HepG2 (cell line): ENCODE results near the gene THADA. TPM values are rescaled to one million over a fixed set of nuclear protein-coding genes. Genes with fewer than 3 reads are reported as not detected.

Experiments
- ARNT ChIP-seq: fragments of 450-650 bp; IDR thresholded peaks from 2 replicates; pipeline ENCODE4 v1.6.1; 2017
- DBP ChIP-seq: sonication (generic); formaldehyde crosslinking; IDR thresholded peaks from 2 replicates; pipeline ENCODE4 v1.4.0; 2020; ENCODE audit warnings: missing genetic modification reagents; ENCODE audit errors: not compliant biosample characterization
- EP300 ChIP-seq, 3 experiments: sonication (generic) in 1 of 3; formaldehyde crosslinking in 1 of 3; IDR thresholded peaks; 2 replicates each; pipeline versions ENCODE4 v1.5.1 to v1.6.1; 2011 to 2020; ENCODE audit warnings: low read depth in 2 of 3, low read length in 2 of 3, borderline replicate concordance in 1 of 3, improper control_type of control experiment in 1 of 3, mild to moderate bottlenecking in 1 of 3, missing genetic modification reagents in 1 of 3, moderate library complexity in 1 of 3
- GPBP1L1 ChIP-seq: sonication (generic); formaldehyde crosslinking; IDR thresholded peaks from 2 replicates; pipeline ENCODE4 v1.5.0; 2020; ENCODE audit warnings: mild to moderate bottlenecking, missing genetic modification reagents
- MAFG ChIP-seq: sonication (generic); formaldehyde crosslinking; IDR thresholded peaks from 2 replicates; pipeline ENCODE4 v1.5.1; 2020; ENCODE audit warnings: mild to moderate bottlenecking, missing genetic modification reagents
- MTA1 ChIP-seq: sonication (generic); formaldehyde crosslinking; IDR thresholded peaks from 2 replicates; pipeline ENCODE4 v1.4.0; 2020; ENCODE audit warnings: missing genetic modification reagents, mild to moderate bottlenecking, borderline replicate concordance
- MXD3 ChIP-seq: IDR thresholded peaks from 2 replicates; pipeline ENCODE4 v1.6.1; 2016; ENCODE audit warnings: mild to moderate bottlenecking, missing biosample characterization, missing genetic modification reagents
- TBX3 ChIP-seq: fragments of 450-650 bp; IDR thresholded peaks from 2 replicates; pipeline ENCODE4 v1.6.1; 2017; ENCODE audit warnings: antibody characterized with exemption, mild to moderate bottlenecking, inconsistent platforms, borderline replicate concordance
- ZBTB42 ChIP-seq: sonication (generic); formaldehyde crosslinking; IDR thresholded peaks from 2 replicates; pipeline ENCODE4 v1.5.0; 2020; ENCODE audit warnings: mild to moderate bottlenecking, missing genetic modification reagents
- ZNF460 ChIP-seq: sonication (generic); formaldehyde crosslinking; IDR thresholded peaks from 2 replicates; pipeline ENCODE4 v1.5.1; 2020; ENCODE audit warnings: missing genetic modification reagents, mild to moderate bottlenecking, borderline replicate concordance
- polyA plus RNA-seq, 8 experiments: library from polyadenylated mRNA; depleted of rRNA in 3 of 8; stranded (reverse) in 7 of 8; unstranded in 1 of 8; fragments of >200 nt; fragmentation: Illumina TruSeq in 4 of 8; extraction: Trizol in 4 of 8; gene quantifications; 2 replicates each; pipeline versions ENCODE4 v1.2.1 to v1.2.3, GENCODE V29; 2011 to 2016; ENCODE audit warnings: low read depth in 4 of 8, missing spikeins in 1 of 8, mixed read lengths in 1 of 8; ENCODE audit not compliant: insufficient read depth in 1 of 8
- total RNA-seq, 5 experiments: library from RNA; depleted of rRNA; stranded (reverse); fragments of >200 nt; fragmentation: Illumina TruSeq; extraction: Trizol; gene quantifications; 2 replicates each; pipeline ENCODE4 v1.2.3, GENCODE V29; 2016; ENCODE audit warnings: low read depth in 1 of 5
- TF ChIP-seq, protein P1 (sequence below): sonication (generic); formaldehyde crosslinking; IDR thresholded peaks from 2 replicates; pipeline ENCODE4 v1.4.0; 2020; ENCODE audit warnings: low read depth, mild to moderate bottlenecking, missing genetic modification reagents
- TF ChIP-seq, protein P2 (sequence below): sonication (generic); formaldehyde crosslinking; IDR thresholded peaks from 2 replicates; pipeline ENCODE4 v1.5.1; 2020; ENCODE audit warnings: mild to moderate bottlenecking, missing genetic modification reagents
- TF ChIP-seq, protein P3 (sequence below): sonication (generic); formaldehyde crosslinking; IDR thresholded peaks from 2 replicates; pipeline ENCODE4 v1.8.0; 2023; ENCODE audit warnings: mild to moderate bottlenecking, missing genetic modification reagents
- TF ChIP-seq, protein P4 (sequence below): sonication (generic); formaldehyde crosslinking; IDR thresholded peaks from 2 replicates; pipeline ENCODE4 v1.5.0; 2020; ENCODE audit warnings: missing genetic modification reagents, mild to moderate bottlenecking, borderline replicate concordance
- TF ChIP-seq, protein P5 (sequence below): sonication (generic); formaldehyde crosslinking; IDR thresholded peaks from 2 replicates; pipeline ENCODE4 v1.9.0; 2021; ENCODE audit warnings: missing genetic modification reagents, mild to moderate bottlenecking, borderline replicate concordance

The THADA gene
- total and polyA plus RNA-seq, 2 of the 13 experiments (the other 11 are each of a cell fraction or from before 2014, with no cell fraction given): 12.7 to 21.7 TPM

- TF ChIP-seq, protein P1, sequence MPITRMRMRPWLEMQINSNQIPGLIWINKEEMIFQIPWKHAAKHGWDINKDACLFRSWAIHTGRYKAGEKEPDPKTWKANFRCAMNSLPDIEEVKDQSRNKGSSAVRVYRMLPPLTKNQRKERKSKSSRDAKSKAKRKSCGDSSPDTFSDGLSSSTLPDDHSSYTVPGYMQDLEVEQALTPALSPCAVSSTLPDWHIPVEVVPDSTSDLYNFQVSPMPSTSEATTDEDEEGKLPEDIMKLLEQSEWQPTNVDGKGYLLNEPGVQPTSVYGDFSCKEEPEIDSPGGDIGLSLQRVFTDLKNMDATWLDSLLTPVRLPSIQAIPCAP: no peak
- TF ChIP-seq MTA1 (CRISPR knock-in tag): peak; percentile 63; the same call in 1 of the 2 replicates
- TF ChIP-seq ARNT: no peak
- TF ChIP-seq, protein P2, sequence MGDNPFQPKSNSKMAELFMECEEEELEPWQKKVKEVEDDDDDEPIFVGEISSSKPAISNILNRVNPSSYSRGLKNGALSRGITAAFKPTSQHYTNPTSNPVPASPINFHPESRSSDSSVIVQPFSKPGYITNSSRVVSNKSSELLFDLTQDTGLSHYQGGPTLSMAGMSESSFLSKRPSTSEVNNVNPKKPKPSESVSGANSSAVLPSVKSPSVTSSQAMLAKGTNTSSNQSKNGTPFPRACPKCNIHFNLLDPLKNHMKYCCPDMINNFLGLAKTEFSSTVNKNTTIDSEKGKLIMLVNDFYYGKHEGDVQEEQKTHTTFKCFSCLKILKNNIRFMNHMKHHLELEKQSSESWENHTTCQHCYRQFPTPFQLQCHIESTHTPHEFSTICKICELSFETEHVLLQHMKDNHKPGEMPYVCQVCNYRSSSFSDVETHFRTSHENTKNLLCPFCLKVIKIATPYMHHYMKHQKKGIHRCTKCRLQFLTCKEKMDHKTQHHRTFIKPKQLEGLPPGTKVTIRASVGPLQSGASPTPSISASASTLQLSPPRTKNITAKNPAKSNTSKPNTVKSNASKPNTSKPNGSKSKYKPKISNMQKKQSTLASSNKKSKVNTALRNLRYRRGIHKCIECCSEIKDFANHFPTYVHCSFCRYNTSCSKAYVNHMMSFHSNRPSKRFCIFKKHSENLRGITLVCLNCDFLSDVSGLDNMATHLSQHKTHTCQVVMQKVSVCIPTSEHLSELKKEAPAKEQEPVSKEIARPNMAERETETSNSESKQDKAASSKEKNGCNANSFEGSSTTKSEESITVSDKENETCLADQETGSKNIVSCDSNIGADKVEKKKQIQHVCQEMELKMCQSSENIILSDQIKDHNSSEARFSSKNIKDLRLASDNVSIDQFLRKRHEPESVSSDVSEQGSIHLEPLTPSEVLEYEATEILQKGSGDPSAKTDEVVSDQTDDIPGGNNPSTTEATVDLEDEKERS (CRISPR knock-in tag): peak; percentile 76; the same call in 1 of the 2 replicates
- TF ChIP-seq, protein P3, sequence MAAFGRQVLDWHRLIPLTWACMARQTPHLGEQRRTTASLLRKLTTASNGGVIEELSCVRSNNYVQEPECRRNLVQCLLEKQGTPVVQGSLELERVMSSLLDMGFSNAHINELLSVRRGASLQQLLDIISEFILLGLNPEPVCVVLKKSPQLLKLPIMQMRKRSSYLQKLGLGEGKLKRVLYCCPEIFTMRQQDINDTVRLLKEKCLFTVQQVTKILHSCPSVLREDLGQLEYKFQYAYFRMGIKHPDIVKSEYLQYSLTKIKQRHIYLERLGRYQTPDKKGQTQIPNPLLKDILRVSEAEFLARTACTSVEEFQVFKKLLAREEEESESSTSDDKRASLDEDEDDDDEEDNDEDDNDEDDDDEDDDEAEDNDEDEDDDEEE: 0 out of 2 replicates have a peak, but pooled peaks have one; percentile 58
- no peak for TF ChIP-seq ZNF460 (CRISPR knock-in tag)
- TF ChIP-seq GPBP1L1: no peak
- TF ChIP-seq EP300 (IDR thresholded peaks at IDR 0.05; ENCODE audit: low read depth in 2 of 2, low read length in 2 of 2): no peak
- TF ChIP-seq EP300 (CRISPR knock-in tag; IDR thresholded peaks at IDR 0.05; ENCODE audit: borderline replicate concordance): no peak
- TF ChIP-seq, protein P4, sequence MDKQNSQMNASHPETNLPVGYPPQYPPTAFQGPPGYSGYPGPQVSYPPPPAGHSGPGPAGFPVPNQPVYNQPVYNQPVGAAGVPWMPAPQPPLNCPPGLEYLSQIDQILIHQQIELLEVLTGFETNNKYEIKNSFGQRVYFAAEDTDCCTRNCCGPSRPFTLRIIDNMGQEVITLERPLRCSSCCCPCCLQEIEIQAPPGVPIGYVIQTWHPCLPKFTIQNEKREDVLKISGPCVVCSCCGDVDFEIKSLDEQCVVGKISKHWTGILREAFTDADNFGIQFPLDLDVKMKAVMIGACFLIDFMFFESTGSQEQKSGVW (CRISPR knock-in tag): no peak
- TF ChIP-seq, protein P5, sequence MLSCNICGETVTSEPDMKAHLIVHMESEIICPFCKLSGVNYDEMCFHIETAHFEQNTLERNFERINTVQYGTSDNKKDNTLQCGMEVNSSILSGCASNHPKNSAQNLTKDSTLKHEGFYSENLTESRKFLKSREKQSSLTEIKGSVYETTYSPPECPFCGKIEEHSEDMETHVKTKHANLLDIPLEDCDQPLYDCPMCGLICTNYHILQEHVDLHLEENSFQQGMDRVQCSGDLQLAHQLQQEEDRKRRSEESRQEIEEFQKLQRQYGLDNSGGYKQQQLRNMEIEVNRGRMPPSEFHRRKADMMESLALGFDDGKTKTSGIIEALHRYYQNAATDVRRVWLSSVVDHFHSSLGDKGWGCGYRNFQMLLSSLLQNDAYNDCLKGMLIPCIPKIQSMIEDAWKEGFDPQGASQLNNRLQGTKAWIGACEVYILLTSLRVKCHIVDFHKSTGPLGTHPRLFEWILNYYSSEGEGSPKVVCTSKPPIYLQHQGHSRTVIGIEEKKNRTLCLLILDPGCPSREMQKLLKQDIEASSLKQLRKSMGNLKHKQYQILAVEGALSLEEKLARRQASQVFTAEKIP (CRISPR knock-in tag): no peak
- TF ChIP-seq TBX3: no peak
- no peak for TF ChIP-seq DBP (CRISPR knock-in tag)
- TF ChIP-seq ZBTB42 (CRISPR knock-in tag): 0 out of 2 replicates have a peak, but pooled peaks have one; percentile 25
- TF ChIP-seq MXD3 (CRISPR knock-in tag): peak; percentile 46; the same call in 1 of the 2 replicates
- no peak for TF ChIP-seq MAFG (CRISPR knock-in tag)
Observed at GRCh38 chr2:43637030-43637803, 41.4 kb upstream of the THADA start, which contains the start of gene PLEKHH2 (continued).
